Cerebellar nuclear complex (tissue), 1 donor: ENCODE measurements around the gene CHST12.

Experiments
- DNase-seq, 2 experiments: peaks; one replicate each; lab custom pipeline; 2025; lab: John Stamatoyannopoulos, UW

The CHST12 gene

GRCh38 chr7:2479276-2480069, 76.1 kb downstream of the CHST12 start:
- DNase-seq, result no peak

- DNase-seq, result no peak
Measured at GRCh38 chr7:2480070-2480408, 76.6 kb downstream of the CHST12 start.

- DNase-seq, result no peak
Measured at GRCh38 chr7:2481195-2481594, 77.8 kb downstream of the CHST12 start.

GRCh38 chr7:2482725-2483451, 79.5 kb downstream of the CHST12 start:
- no peak for DNase-seq

GRCh38 chr7:2483494-2483893, 80.1 kb downstream of the CHST12 start:
- DNase-seq, result no peak

GRCh38 chr7:2484868-2485267, 81.5 kb downstream of the CHST12 start:
- DNase-seq, result no peak

- no peak for DNase-seq
Measured at GRCh38 chr7:2487586-2488271, 84.3 kb downstream of the CHST12 start.

- no peak for DNase-seq
Measured at GRCh38 chr7:2488272-2488645, 84.8 kb downstream of the CHST12 start.

- no peak for DNase-seq
Measured at GRCh38 chr7:2488681-2489080, 85.3 kb downstream of the CHST12 start.

GRCh38 chr7:2490181-2490651, 86.8 kb downstream of the CHST12 start:
- no peak for DNase-seq

GRCh38 chr7:2492038-2492437, 88.6 kb downstream of the CHST12 start:
- no peak for DNase-seq

- no peak for DNase-seq
Measured at GRCh38 chr7:2493205-2494164, 90.1 kb downstream of the CHST12 start.

GRCh38 chr7:2494191-2495130, 91.0 kb downstream of the CHST12 start:
- DNase-seq, result no peak

- DNase-seq, result no peak
Measured at GRCh38 chr7:2495418-2496299, 92.2 kb downstream of the CHST12 start.

GRCh38 chr7:2496375-2496774, 93.0 kb downstream of the CHST12 start:
- no peak for DNase-seq

GRCh38 chr7:2497065-2497464, 93.7 kb downstream of the CHST12 start:
- DNase-seq, result no peak

GRCh38 chr7:2497500-2498336, 94.3 kb downstream of the CHST12 start:
- no peak for DNase-seq
